HG02943 (cell line): ENCODE data around the gene POLN.

ENCODE experiments used
- ATAC-seq: cut with Tn5 transposase; IDR thresholded peaks from one replicate; pipeline ENCODE4 v1.9.1; 2021; ENCODE audit warnings: mild to moderate bottlenecking, low read depth, moderate library complexity; ENCODE audit not compliant: unreplicated experiment

Gene POLN

GRCh38 chr4:2264481-2265041 is 22.6 kb upstream of the POLN start:
- no peak for ATAC-seq

DNA sequence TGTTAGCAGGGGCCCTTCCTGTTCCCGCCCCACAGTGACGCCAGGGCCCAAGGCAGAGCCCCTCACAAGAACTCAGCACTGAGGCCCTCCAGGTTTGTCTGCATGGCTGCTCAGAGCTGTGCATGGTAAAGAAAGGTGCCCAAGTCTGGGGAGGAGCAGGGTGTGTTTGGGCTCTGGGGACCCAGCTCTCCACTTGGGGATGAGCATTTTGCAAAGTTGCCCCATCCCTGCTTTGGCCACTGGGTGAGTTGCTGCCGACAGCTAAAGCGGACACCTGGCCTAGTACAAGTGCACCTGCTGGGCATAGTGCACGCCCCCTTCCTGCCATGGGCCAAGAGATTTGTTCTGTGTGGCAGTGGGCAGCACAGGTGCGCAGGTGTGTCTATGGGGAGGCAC is 22.0 kb upstream of the POLN start:
- ATAC-seq: no peak

GRCh38 chr4:2262944-2263250 is 21.0 kb upstream of the POLN start:
- no peak for ATAC-seq

DNA sequence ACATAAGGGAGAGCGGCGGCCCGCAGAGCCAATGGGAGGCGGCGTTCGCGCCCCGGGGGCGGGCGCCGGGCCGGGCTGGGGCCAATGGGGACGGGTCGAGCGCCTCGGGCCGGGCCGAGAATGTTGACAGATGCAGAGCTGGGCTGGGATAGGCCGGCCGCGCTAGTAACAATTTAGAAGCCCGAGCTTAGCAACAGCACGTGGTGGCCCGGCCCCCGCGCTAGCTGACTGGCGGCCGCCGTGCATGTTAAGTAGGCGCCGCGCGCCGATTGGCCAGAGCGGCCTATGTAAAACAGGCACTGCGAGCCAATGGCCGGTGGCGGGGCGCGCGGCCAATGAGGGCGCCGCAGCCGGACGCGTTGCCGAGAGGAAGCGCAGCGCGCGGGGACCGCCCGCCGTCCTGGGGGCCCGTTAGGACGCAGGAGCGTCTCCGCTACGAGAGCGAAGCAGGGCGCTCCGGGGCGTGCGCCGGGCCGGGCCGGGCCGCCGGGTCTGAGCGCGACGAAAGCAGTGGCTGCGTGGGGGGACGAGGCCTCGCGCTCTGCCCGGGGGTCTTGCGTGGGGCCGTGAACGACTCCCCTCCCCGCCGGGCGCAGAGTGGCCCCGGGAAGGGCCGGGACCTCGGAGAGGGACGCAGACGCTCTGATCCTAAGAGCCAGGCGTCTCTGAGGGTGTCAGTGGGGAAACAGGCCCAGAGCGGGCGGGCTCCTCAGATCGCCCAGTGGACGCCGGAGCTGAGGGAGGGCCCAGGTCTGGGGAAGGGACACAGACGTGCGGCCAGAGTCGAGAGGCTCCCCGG is 20.4 kb upstream of the POLN start:
- ATAC-seq: peak; percentile 87

- peak; percentile 0 for ATAC-seq
Measured at GRCh38 chr4:2261853-2262144, 19.9 kb upstream of the POLN start, which contains the start of gene MXD4. MXD4 (minus strand) TSS chr4:2262109; CDS start chr4:2261980, 129 bp downstream.

GRCh38 chr4:2261110-2261852 is 19.4 kb upstream of the POLN start:
- ATAC-seq: no peak

GRCh38 chr4:2260344-2261109 is 18.6 kb upstream of the POLN start:
- ATAC-seq: no peak

DNA sequence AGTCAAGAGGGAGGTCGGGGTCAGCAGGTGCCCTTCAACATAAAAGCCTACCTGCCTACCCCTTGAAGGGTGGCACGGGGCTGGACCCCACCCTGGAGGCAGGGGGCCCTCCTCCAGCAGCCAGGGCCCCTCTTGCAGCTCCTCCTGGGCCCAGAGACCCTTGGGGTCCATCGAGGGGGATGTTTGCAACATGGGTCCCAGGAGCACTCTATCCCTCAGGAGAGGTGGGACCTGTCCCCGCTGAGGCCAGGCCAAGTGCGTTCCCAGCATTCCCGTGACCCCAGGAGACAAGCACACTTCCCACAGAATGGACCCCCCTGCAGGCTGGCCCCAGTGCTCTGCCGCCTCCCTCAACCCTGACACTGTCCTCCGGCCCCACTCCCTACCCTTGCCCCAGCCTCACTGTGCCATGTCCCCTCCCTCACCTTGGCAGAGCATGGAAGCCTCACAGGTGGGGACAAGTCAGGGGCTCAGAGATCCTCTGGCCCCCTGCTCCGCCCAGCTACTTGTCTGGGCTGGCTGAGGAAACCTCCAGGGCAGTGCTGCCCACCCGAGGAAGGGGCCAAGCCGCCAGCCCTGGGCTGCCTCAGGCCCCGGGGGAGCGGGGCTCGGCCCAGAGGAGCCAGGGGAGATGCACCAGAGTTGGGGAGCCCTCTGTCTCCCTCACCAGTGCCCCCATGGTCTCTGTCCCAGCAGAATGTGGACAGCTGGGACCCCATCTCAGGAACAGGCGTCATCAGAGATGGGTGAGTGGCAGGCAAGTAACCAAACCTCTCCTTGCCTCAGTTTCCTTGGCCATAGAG is 17.8 kb upstream of the POLN start:
- ATAC-seq: no peak

- no peak for ATAC-seq
Measured at GRCh38 chr4:2259036-2259540, 17.2 kb upstream of the POLN start.

DNA sequence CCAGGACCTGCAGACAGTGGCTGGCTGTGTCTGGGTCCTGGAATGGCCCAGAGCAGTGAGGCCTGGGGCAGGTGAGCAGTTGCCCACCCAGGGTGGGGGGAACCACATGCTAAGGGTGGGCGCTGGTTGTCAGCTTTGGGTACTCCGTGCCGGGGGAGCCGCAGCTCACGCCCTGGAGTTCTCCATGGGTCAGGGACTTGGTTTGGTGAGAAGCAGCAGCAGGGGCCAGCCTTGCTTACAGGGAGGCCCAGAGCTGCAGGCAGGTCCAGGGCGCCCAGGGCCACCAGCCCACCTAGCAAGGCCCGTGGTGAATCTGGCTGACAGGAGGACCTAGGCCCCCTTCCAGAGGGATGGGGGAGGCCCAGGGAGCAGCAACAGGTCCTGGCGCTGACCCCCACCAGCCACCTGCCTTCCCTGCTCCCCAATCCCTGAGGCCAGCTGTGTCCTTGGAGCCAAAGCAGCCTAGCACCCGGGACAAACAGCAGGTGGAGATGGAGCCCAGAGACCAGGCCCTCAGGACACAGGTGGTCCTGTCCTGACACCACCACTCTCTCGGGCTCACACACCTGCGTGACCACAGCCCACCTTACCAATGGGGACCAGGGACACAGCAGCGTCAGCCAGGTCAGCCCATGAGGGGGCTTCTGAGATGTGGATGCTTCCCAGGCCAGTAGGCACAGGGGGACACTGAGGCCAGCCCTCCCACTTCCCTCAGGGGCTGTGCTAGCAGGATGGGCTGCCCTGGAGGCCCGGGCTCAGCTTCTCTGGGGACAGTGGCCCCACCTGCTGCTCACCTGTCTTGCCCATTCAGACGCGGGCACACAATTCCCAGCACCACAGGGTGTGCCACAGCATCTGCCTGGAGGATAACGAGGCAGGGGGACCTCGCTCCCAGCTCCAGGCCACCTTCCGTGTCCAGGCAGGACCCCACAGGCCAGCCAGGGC is 16.4 kb upstream of the POLN start:
- no peak for ATAC-seq

- no peak for ATAC-seq
Measured at GRCh38 chr4:2257361-2258081, 15.6 kb upstream of the POLN start.

GRCh38 chr4:2256781-2257191 is 14.9 kb upstream of the POLN start:
- ATAC-seq: no peak

- ATAC-seq: no peak
Measured at GRCh38 chr4:2256156-2256731, 14.3 kb upstream of the POLN start.

DNA sequence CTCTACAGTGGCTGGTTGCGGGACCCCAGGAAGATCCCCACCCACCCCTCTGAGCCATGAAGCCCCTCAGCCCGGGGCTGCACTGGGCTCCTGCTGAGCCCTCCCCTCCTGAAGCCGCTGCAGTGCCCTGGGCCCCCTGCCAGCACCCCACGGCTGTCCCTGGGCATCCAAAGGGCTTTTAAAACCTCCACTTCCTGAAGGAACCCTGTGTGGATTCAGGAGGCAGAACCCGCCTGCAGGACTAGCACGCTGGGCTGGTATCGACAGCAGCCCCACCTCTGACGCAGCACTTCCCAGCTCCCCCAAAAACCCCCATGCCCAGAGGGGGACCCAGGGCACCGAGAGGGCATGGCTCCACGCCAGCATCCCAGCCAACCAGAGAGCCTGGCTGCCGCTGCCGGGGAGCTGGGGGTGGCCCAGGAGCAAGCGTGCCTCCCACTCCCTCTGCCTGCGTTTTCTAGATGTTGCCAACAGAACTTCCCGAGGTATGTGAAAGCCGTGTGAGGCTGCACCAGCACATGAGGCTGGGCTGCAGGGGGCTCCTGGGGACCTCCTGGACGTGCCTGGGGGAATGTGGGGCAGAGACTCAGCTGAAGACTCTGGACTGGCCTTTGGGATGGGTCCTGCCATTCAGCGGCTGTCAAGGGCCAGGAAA is 13.7 kb upstream of the POLN start:
- no peak for ATAC-seq

DNA sequence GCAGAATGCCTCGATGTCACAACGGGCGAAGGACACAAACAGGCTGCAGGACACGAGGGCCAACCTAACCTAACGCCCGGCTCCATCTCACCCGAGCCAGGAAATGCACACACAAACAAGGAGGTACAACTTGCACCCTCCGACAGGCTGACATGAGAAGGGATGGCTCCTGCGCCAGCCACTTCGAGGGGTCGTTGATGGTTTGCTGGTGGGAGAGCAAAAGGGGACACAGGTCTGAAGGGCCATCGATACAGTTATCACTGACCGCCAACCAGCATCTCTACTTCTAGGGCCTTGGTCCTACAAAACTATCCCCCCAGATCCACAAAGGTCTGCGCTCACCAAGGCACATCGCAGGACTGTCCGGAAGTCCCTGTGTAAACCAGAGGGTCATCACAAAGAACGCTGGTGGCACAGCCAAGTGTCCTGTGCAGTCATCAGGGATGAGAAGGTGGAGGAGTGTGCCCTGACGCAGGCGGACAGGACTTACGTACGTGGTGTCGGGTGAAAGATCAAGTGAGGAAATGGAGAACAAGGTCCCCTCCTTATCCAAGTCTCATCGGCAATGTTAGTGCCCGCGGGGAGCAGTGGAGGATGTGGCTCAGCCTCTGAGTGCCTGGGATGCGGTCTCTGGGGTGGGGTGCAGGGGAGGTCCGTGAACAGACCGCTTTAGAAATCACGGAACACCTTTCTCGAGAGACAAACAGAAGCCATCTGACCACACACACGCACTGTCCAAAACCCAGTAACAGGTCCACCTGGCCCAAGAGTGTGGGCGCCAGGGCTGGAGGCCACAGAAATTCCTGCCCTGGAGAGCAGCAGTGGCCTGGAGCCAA is 13.0 kb upstream of the POLN start:
- no peak for ATAC-seq

DNA sequence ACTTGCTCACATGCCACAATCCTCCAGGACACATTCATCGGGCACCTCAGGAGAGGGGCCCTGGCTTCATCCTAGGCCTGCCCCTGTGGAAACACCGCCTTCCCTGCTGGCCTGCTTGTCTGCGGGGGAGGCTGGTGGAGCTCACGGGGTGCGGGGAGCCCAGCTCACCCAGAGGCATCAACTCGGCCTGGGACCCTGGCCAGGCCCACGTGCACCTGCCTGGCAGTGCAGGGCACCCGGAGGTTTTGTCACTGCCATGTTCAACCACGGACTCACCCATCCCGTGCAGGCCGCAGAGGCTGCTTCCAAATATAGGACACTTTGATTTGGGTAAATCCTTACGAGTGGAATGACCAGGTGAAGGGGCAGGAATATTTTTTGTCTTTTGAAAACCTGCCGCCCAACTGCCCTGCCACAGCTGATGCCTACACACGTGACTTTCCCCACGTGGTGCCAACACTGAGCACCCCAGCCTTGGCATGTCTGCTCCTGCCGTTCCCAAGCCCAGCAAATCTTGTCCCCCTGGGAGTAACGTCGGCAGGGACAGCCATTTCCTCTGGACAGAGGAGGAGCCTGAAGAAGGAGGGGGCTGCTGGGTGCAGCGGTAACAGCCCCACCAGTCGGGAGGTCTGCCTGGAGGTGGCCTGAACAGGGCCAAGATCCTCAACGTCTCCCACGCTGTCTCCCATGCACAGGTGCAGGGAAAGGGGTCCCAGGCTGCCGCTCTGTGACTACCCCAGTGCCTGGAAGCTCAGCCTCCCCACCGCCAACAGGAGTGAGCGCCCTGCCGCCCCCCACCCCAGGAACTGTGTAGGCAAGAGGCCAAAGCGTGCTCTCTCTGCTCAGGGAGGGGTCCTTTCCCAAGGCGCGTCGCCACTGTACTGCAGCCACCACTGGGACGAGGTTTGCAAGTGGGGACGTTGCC is 11.5 kb upstream of the POLN start:
- ATAC-seq: no peak
